ENCODE measurements around the gene CPXM2.

CPXM2 gene

GRCh38 chr10:123804716-123805115 lies 86.9 kb downstream of the CPXM2 start:
- no peak for DNase-seq (ENCODE audit: insufficient read length, low spot score)
- TF ChIP-seq POU2F2 (IDR thresholded peaks at IDR 0.05; ENCODE audit: low read depth, low read length) (no peak), SPI1 (IDR thresholded peaks at IDR 0.05; ENCODE audit: low read depth, low read length) (no peak), TAF1 (IDR thresholded peaks at IDR 0.05; ENCODE audit: low read depth, low read length) (no peak), POLR2A (IDR thresholded peaks at IDR 0.05; ENCODE audit: low read depth, low read length) (no peak), POLR2AphosphoS5 (IDR thresholded peaks at IDR 0.05; ENCODE audit: low read depth, low read length) (no peak), PAX5 (IDR thresholded peaks at IDR 0.05; ENCODE audit: insufficient read depth, low read length, severe bottlenecking) (no peak)
- FAIRE-seq: no peak

- FAIRE-seq: no peak
- TF ChIP-seq POLR2AphosphoS5 (IDR thresholded peaks at IDR 0.05; ENCODE audit: low read depth, low read length): no peak
- TF ChIP-seq SPI1 (IDR thresholded peaks at IDR 0.05; ENCODE audit: low read depth, low read length): no peak
- TF ChIP-seq TAF1 (IDR thresholded peaks at IDR 0.05; ENCODE audit: low read depth, low read length): no peak
- no peak for TF ChIP-seq POU2F2 (IDR thresholded peaks at IDR 0.05; ENCODE audit: low read depth, low read length)
- TF ChIP-seq POLR2A (IDR thresholded peaks at IDR 0.05; ENCODE audit: low read depth, low read length): no peak
- no peak for TF ChIP-seq PAX5 (IDR thresholded peaks at IDR 0.05; ENCODE audit: insufficient read depth, low read length, severe bottlenecking)
- DNase-seq (ENCODE audit: insufficient read length, low spot score): no peak
Observed at GRCh38 chr10:123800821-123801220, 90.8 kb downstream of the CPXM2 start.

GRCh38 chr10:123800289-123800688 lies 91.3 kb downstream of the CPXM2 start:
- no peak for FAIRE-seq
- TF ChIP-seq POU2F2 (IDR thresholded peaks at IDR 0.05; ENCODE audit: low read depth, low read length): no peak
- no peak for TF ChIP-seq POLR2A (IDR thresholded peaks at IDR 0.05; ENCODE audit: low read depth, low read length)
- TF ChIP-seq PAX5 (IDR thresholded peaks at IDR 0.05; ENCODE audit: insufficient read depth, low read length, severe bottlenecking): no peak
- no peak for TF ChIP-seq SPI1 (IDR thresholded peaks at IDR 0.05; ENCODE audit: low read depth, low read length)
- no peak for TF ChIP-seq POLR2AphosphoS5 (IDR thresholded peaks at IDR 0.05; ENCODE audit: low read depth, low read length)
- TF ChIP-seq TAF1 (IDR thresholded peaks at IDR 0.05; ENCODE audit: low read depth, low read length): no peak
- no peak for DNase-seq (ENCODE audit: insufficient read length, low spot score)

- DNase-seq (ENCODE audit: insufficient read length, low spot score): no peak
- TF ChIP-seq POLR2A (IDR thresholded peaks at IDR 0.05; ENCODE audit: low read depth, low read length): no peak
- FAIRE-seq: no peak
Observed at GRCh38 chr10:123798856-123799255, 92.8 kb downstream of the CPXM2 start.

GRCh38 chr10:123797813-123798212 lies 93.8 kb downstream of the CPXM2 start:
- DNase-seq (ENCODE audit: insufficient read length, low spot score) (no peak), FAIRE-seq (no peak)
- TF ChIP-seq TAF1 (IDR thresholded peaks at IDR 0.05; ENCODE audit: low read depth, low read length): no peak
- TF ChIP-seq PAX5 (IDR thresholded peaks at IDR 0.05; ENCODE audit: insufficient read depth, low read length, severe bottlenecking): no peak

GRCh38 chr10:123796736-123797135 lies 94.9 kb downstream of the CPXM2 start:
- no peak for DNase-seq (ENCODE audit: insufficient read length, low spot score)
- TF ChIP-seq POU2F2 (IDR thresholded peaks at IDR 0.05; ENCODE audit: low read depth, low read length) (no peak), PAX5 (IDR thresholded peaks at IDR 0.05; ENCODE audit: insufficient read depth, low read length, severe bottlenecking) (no peak), TAF1 (IDR thresholded peaks at IDR 0.05; ENCODE audit: low read depth, low read length) (no peak), POLR2AphosphoS5 (IDR thresholded peaks at IDR 0.05; ENCODE audit: low read depth, low read length) (no peak), SPI1 (IDR thresholded peaks at IDR 0.05; ENCODE audit: low read depth, low read length) (no peak), POLR2A (IDR thresholded peaks at IDR 0.05; ENCODE audit: low read depth, low read length) (no peak)
- no peak for FAIRE-seq

- DNase-seq (ENCODE audit: insufficient read length, low spot score): no peak
- no peak for FAIRE-seq
- no peak for TF ChIP-seq PAX5 (IDR thresholded peaks at IDR 0.05; ENCODE audit: insufficient read depth, low read length, severe bottlenecking)
- no peak for TF ChIP-seq POLR2A (IDR thresholded peaks at IDR 0.05; ENCODE audit: low read depth, low read length)
- TF ChIP-seq POU2F2 (IDR thresholded peaks at IDR 0.05; ENCODE audit: low read depth, low read length): no peak
- no peak for TF ChIP-seq POLR2AphosphoS5 (IDR thresholded peaks at IDR 0.05; ENCODE audit: low read depth, low read length)
- no peak for TF ChIP-seq SPI1 (IDR thresholded peaks at IDR 0.05; ENCODE audit: low read depth, low read length)
- no peak for TF ChIP-seq TAF1 (IDR thresholded peaks at IDR 0.05; ENCODE audit: low read depth, low read length)
Observed at GRCh38 chr10:123795846-123796590, 95.6 kb downstream of the CPXM2 start.

- FAIRE-seq (no peak), DNase-seq (ENCODE audit: insufficient read length, low spot score) (no peak)
- TF ChIP-seq PAX5 (IDR thresholded peaks at IDR 0.05; ENCODE audit: insufficient read depth, low read length, severe bottlenecking) (no peak), POLR2AphosphoS5 (IDR thresholded peaks at IDR 0.05; ENCODE audit: low read depth, low read length) (no peak), SPI1 (IDR thresholded peaks at IDR 0.05; ENCODE audit: low read depth, low read length) (no peak), TAF1 (IDR thresholded peaks at IDR 0.05; ENCODE audit: low read depth, low read length) (no peak), POLR2A (IDR thresholded peaks at IDR 0.05; ENCODE audit: low read depth, low read length) (no peak), POU2F2 (IDR thresholded peaks at IDR 0.05; ENCODE audit: low read depth, low read length) (no peak)
Observed at GRCh38 chr10:123795196-123795780, 96.3 kb downstream of the CPXM2 start.

GRCh38 chr10:123792248-123792978 lies 99.2 kb downstream of the CPXM2 start:
- FAIRE-seq (no peak), DNase-seq (ENCODE audit: insufficient read length, low spot score) (no peak)
- no peak for TF ChIP-seq PAX5 (IDR thresholded peaks at IDR 0.05; ENCODE audit: insufficient read depth, low read length, severe bottlenecking)
- TF ChIP-seq POLR2A (IDR thresholded peaks at IDR 0.05; ENCODE audit: low read depth, low read length): no peak
- TF ChIP-seq POLR2AphosphoS5 (IDR thresholded peaks at IDR 0.05; ENCODE audit: low read depth, low read length): no peak
- TF ChIP-seq SPI1 (IDR thresholded peaks at IDR 0.05; ENCODE audit: low read depth, low read length): no peak
- TF ChIP-seq TAF1 (IDR thresholded peaks at IDR 0.05; ENCODE audit: low read depth, low read length): no peak
- TF ChIP-seq POU2F2 (IDR thresholded peaks at IDR 0.05; ENCODE audit: low read depth, low read length): no peak
